ENCODE measurements around the gene AK8.

AK8 gene

DNA sequence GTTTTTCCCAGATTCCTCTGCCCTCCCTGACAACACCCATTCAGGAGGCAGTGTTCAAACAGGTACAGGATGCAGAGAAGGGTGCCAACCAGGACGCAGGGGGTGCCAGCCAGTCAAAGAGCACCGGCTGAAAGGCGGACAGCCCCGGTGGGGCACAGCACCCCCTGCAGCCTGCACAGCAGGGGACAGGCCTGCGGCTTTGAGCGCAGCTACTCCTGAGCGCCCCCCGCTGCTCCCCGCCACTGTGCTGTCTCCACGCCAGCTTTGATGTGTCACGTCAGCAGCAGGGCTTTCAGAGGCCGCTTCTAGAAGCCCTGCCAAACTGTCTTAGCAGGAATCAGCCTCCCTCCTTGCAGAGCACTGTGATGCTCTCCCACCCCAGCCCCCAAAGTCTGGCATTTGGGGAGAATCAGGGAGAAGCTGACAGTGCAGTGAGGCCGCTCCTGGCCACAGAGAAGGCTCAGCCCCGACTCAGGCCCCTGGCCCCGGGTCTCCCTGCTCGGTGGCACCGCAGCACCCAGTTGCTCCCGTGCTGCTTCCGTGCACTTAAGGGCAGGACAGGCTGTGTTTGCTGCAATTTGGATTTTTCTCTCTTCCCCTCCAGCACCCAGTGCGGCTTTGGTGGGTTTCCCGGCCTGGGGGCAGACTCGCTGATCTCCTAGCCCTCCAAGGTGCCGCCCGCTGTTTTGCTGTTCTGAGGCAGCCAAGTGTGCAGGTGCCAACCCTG is 20.3 kb downstream of the AK8 start:
- DNase-seq, result no peak

DNA sequence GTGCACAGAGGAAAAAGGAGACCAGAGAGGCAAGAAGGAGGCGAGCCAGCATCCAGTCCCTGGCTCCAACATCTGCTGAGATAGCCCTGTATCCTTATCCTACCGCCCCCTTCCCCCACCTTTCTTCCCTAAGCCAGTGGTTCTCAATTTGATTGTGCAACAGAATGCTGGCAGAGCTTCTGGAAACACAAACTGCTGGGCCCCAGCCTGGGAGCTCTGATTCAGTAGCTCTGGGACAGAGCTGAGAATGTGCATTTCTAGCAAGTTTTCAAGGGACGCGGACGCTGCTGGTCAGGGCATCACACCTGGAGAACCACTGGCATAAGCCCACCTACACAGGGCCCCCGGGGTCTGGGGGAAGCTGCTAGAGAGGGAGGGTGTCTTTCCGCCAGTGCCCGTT is 21.1 kb downstream of the AK8 start:
- no peak for DNase-seq

DNA sequence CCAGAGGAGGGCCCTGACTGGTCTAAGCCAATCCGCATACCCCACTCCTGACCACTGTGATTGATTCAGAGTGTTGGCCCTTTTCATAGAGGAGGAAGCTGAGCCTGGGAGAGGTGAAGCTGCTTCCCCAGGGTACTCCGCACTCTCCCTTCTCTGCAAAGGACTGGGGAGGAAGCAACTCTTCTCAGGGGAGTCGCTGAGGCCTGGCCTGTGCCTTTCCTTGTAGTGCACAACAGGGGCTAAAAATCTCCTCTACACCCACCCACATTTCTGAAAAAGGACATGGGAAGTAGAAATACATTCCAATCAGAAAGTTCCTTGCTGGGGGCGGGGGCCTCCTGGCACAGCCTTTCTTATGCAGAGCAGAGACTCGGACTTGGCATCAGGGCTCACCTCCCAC is 22.2 kb downstream of the AK8 start:
- no peak for DNase-seq

DNA sequence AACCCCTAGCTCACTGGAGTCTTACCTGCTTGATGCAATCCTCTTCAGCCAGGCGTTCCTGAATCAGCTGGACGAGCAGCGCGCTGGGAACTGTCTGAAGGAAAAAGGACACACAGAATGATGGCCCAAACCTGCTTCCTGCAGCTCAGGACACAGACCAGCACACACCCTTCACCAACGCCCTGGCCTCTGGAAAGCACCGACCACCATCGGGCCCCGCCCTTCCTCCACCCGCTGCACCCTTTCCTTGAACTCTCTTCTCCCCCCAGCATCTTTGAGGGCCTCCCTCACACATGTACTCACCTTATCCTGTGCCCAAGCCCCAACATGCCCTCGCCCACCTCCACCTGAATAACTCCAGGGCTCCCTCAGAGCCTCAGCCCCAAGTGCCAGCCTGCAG is 23.3 kb downstream of the AK8 start:
- DNase-seq, result no peak

DNA sequence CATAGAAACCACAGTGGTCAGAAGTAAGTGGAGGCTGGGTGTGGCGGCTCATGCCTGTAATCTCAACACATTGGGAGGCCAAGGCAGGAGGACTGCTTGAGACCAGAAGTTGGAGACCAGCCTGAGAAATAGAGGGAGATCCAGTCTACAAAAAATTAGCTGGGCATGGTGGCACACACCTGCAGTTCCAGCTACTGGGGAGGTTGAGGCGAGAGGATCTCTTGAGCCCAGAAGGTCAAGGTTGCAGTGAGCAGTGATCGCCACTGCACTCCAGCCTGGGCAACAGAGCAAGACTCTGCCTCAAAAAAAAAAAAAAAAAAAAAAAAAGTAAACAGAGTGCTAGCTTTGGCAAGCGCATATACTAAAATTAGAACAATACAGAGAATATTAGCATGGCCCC is 24.6 kb downstream of the AK8 start:
- no peak for DNase-seq

DNA sequence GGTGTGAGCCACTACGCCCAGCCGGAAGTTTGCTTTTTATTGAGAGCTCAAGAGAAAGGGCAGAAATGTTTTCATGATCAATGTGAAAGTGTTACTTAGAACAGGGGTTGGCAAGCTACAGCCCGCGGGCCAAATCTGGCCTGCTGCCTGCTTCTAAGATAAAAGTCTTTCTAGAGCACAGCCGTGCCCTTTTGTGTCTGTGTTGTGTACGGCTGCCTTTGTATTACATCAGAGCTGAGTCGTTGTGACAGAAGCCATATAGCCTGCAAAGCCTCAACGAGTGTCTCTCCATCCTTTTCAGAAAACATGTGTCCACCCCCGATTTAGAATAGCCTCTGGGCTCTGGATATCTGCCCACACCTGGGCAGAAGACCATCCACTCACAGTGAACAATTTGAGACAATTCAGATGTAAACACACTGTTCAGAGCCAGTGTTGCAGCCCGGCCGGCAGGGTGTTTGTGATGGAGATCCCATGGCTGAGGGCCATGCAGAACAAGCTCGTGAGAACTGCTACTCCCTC is 28.8 kb downstream of the AK8 start:
- no peak for DNase-seq

DNA sequence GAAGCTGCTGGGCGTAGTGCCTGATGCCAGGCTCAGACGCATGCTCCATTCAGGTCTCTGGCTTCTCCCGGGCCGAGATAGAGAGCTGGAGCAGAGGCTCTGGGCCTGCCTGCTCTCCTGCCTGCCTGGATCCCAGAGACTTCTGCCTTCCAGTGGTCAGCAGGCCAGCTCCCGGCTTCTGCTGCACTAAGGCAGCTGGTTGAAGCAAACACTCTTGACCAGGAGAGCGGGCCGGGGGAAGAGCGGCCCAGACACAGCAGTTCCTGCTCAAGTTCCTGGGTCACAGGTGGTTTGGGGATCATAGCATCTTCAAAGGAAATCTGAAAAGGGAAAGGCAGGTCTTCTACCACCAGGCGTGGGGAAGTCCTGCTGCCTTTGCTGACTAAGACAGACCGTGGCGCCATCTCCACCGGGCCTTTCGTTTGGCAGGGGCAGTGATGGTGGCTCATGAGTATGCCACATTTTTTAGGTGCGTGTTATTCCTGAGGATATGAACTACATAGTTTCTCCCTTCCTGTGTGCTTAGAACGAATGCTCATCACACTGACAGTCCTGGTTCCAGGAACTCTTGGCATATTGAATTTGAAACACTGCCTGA is 31.1 kb downstream of the AK8 start:
- DNase-seq, result no peak

DNA sequence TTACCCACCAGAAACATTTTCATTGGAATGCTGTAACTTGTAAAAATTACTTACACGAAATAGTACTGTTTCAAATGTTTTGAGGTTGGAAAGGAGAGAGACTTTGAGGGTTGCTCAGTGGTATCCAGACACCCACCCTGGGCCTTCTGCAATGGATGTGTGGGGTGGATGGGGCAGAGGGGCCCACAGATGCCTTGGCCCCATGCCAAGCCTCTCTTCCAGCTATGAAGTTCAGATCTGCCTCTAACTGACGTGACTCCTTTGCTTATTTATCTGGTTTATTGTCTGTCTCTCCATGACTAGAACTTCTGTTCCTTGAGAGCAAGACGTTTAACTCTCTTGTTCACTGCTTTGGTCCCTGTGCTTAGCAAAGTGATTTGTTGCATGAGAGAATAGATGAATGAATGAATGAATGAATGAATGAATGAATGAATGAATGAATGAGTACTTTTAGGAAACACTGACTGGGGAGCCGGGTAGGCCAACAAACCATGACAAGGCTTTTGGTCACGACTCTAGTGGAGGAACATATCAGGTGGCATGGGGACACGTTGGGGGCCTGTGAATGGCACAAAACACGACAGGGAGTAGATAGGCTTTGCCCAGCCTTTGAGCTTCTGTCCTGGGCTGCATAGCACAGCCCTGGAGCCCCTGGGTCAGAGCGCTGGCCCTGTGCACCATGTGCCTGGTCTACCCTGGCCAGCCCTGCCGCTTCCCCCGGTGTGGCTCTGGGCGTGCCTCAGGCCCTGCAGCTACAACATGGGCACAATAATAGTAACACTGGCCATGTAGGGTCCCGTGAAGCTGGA is 31.8 kb downstream of the AK8 start:
- DNase-seq, result no peak

DNA sequence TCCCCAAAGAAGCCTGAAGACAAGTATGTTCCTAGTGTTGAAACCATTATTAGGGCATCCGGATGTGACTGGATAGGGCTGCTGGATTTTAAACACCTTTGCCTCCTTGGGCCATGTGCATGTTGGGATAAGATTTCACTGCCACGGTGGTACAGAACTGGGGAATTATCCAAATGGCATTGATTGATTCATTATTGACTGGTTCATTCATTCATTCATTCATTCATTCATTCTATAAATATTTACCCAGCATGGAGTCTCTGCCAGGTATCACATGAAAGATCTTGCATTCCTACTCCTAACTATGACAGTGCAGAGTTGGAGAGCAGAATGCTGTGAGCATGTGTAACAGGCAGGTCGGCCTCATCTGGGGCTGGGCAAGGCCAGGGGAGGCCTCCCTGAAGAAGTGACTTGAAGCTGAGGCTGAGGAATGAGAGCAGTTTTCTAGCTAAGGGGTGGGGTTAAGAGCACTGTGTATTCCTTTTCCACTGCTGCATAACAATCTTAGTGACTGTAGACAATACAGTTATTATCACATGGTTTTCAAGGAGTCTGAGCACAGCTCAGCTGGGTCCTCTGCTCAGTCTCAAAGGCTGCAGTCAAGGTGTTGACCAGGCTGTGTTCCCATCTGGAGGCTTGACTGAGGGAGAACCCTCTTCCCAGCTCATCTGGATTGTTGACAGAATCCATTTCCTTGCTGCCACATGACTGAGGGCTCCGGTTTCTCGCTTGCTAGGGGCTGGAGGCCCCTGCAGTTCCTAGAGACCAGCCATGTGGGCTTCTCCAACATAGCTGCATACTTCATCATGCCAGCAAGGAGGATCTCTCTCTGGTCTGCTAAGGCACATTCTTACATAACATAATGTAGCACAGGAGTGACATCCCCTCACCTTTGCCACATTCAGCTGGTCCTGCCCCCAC is 35.7 kb downstream of the AK8 start:
- no peak for DNase-seq

DNA sequence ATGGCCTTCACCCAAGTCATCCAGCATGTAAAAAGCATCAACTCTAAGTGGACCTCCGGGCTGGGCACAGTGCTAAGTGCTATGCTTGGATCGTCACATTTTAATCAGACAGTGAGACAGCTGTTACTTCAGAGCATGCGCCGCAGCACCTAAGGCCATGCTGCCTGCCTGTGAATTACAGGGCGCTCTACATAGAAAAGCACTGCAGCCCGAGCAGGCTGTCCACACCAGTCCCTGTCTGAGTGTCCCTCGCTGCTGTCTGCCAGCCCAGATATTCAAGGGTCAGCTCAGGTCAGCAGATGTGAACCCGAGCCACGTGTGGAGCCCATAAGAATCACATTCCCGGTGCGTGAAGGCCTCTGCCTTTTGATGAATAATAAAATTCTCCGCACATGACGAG is 37.1 kb downstream of the AK8 start:
- DNase-seq, result no peak

DNA sequence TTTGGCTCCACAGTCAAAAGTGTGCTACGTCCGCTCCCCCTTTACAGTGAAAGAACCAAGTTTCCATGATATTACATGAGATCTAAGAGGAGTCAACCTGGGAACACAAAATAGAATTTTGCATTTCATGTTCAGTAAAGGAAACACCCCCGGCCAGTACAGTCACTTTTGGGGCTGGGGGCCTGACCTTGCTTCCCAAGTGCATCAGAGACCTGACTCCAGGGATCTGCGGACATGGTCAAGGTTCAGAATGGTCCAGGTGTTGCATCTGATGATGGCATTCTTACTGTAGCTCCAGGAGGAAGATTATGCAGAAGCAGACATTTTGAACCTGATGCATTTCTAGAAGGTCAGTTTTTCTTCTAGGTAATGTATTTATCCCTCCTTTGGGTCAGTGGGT is 39.8 kb downstream of the AK8 start:
- no peak for DNase-seq

DNA sequence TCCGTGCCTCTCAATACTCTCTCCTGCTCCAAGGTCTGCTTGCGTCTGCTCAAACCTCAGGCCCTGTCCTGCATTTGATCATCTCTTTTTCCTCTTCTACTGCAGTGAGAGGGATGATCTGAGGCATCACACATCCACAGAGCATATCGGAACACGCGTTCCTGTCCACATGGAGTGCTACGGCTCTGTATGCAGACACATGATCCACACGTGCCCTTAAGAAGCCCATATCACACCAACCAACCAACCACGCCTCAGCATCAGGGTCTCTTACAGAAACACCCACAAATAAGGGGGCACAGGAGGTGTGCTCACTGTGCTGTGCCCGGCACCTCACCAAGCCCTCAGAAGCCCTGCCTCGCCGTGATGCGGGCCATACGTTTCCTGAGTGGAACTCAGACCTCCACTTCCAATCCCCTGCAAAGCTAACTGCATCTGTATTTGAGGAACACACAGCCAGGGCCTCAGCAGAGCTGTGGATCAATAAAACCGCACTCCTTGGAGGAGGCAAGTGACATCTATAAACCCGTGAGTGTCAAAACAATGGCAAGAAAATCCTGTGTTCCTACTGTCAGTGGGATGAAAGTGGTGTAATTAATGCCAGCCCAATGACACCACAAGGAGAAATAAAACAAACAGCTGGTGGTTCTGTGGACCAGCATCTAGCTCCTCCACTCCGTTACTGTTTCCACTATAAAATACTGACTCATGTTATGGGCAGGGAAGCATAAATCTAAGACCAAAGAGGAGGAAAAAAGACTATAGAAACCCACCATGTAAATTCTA is 40.4 kb downstream of the AK8 start:
- DNase-seq, result no peak

DNA sequence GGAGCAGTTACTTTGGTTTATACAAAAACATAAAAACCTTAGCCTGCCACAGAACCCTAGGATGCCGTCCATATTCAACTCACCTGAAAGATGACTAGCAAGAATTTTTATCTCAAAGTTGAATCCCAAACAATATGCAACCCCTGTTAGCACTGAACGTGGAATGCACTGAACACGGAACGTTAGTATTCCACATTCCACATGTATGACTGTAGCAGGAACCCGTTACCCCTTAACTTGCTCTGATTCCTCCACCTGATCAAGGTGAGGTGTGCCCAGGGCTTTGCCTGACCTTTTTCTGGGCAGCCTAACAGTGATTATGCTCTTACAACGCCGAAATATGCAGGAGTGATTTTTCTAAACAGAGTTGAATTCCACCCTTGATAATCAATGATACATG is 43.7 kb downstream of the AK8 start:
- no peak for DNase-seq

DNA sequence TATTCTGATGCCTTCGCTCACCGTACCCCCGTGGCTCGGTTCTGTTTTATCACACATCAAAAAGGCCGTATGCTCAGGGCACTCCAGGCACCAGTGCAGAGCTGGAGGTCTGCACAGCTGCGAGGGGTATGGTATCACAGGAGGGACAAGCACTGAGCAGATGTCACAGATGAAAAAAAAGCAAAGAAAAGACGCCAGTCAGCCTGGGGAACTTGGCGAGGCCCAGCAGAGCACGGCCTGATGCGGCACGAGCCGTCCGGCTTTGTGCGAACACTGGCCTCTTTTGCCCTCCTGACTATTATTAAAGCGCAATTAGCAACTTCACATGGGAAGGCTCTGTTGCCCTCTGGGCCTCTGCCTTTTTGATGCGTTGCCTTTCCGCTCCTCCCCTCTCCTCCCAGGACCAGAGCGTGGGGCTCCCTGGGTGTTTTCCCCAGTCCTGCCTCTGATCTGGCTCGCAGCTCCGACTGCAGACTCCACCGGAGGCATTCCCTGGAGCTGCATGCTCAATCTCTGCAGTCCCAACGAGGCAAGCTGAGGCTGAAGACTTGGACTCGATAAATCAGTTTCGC is 44.4 kb downstream of the AK8 start:
- DNase-seq, result no peak

DNA sequence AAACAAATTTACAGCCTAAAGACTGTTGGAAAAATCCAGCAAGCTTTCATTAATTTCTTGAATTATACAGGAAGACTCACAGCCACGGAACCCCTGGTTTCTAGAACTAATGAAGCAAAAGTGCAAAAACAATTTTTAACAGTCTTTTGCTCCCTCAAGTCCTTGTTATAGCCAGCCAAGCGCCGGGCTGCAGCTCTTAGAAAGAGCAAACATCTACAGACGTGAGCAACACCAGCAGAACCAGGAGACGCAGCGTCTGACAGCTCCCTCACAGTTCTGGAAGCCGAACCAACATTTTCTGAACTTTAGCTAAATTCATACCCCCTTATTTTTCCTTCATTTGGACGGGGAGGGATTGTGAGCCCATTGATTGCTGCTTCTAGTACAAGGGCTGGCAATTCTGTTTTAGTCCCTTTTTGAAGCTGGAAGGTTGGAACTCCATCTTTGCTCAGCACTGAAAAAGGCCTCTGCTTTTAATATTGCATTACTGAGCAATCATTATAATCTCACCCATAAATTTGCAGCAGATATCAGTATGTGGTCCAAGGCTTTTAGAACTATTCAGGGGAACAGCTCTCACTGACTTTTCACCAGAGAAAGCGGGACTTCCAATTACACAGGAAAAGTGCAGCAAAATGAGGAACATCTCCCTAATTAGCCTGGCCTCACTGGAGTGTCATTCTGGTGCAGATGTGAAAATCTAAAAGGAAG is 45.8 kb downstream of the AK8 start:
- no peak for DNase-seq

DNA sequence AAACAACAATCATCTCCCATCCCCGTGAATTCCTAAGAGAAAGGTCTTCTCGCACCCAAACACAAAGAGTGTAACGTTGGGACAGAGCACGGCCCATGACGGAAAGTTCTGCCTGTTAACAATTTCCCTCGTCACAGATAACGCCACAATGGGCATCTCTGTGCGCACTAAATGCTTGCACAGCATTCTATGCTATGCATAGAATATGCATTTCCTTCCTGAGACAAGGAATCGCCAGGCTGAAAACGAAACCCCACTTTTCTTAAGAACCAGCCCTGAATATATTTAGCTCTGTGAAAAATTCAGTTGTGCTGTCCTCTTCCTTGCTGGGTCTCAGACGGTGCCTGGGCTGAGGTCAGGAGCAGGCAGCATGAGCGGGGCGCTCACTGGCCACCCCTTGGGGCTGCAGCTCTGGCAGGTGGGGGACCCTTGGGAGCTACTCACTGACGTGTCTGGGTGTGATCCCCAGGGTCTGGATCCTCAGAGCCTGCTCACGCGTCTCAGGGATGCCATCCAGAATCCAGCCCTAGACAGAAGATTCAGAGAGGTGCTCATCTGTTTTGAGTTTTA is 49.8 kb downstream of the AK8 start:
- DNase-seq, result no peak

DNA sequence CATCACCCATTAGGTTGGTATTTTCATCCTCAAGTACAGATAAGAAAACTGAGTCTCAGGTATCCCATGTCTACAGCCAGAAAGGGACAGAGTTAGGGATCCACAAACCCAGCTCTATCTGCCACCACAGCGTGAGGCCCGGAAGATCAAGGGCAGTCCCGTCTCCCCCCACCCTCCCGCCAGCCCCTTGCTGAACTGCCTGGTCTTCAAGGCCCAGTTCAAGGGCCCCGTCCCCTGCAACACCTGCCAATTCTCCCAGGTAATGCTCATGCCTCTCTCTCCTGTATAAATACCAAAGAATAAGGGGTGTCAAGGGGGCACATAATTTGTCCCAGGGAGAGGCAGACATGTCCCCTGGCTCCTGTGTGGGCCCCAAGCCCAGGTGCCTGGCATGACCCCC is 50.7 kb downstream of the AK8 start:
- DNase-seq, result no peak

DNA sequence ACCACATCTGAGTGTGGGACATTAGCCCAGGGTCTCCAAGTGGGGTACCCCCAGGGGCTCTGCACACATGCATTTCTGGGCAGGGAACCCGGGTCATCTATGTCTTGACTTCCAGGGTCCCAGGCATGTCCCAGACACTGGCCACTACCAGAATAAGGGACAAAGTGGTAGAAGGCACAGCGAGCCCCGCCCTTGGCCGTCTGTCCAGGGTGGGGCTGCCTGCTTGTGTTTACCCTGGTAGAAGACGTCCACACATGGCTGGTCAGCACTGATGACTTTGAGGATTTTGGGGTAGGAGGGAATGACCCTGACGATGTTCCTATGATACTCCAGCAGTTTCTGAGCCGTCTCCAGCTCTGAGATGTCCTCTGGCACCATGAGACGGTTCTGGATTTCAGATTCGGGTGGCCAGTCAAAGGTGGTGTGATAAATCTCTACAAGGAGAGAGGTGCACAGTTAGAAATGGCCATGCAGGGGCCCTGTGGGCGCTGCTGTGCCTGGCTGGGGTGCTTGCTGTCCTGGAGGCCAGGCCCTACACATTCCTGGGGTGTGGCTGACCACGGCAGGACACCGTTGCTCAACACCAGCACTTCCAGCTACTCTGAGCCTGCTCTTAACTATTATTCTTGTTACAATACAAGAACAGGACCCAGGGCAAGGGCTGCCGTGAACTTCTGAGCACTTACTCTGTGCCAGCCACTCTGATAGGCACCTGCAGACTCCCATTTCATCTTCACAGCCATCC is 51.3 kb downstream of the AK8 start:
- DNase-seq, result no peak

DNA sequence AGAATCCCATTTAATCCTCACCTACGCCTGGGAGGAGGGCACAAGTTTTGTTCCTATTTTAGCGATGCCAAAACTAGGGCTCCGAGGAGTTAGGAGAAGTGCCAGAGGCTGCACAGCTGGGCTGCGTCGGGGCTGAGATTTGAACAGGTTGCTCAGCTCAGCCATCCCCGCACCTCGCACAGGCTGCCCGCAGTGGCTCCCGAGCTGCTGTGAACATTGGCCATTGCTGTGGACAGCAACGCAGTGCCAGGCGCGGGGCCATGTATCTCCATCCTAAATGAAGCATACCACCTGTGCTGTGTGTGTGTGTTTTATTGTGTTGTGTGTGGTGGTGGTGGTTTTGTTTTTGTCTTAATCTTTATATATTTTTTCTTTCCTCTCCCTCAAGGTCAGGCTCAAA is 52.0 kb downstream of the AK8 start:
- DNase-seq, result no peak

DNA sequence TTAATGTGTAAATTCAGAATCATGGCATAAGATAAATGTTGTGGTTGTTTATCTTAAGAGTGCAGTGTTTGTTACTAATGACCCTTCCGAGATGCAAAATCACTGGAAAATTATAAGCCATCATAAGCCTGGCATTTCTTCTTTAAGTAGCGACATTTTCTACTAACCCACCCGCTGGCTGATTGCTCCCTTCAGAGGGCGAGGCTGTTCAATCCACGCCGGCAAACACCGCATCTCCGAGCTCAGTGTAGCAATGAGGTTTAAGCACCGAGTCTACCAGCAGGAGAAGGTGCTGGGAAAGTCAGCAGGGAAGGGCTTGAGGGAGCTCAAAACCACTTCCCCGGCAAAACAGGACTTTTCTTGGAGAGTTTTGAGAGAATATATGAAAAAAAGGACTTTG is 52.7 kb downstream of the AK8 start:
- DNase-seq, result no peak

Data from inflammatory macrophage (primary cell).